Inflammatory macrophage treated with lipopolysaccharide for 1 hour (primary cell): ENCODE results near the gene SLF1.
A peak's percentile ranks its signal among the peaks of the same experiment; 100 is the strongest.

Experiments used
- DNase-seq, 2 donors: peaks; one replicate each; pipeline ENCODE4 v3.0.0-alpha.2; 2020 to 2022

SLF1 gene

DNA sequence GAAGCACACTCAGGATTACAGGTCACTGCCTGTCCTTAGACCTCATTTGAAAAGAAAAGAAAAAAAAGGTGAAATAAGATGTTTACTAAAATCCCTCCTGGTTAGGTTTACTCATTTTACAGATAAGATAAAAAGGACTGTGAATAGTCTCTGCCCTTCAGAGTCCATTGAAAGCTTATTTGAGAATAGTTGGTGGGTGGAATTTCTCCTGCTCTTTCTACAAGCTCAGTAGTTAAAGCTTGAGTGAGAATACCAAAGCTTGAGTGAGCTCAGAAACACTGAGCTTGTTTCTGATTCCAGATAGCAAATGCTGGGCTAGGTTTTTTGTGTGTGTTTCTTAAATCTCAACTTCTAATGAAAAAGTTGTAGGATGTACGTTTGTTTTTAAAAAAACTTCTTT is 106.7 kb downstream of the SLF1 start:
- DNase-seq = no peak

GRCh38 chr5:94731471-94731870 is 113.0 kb downstream of the SLF1 start:
- DNase-seq = no peak

DNA sequence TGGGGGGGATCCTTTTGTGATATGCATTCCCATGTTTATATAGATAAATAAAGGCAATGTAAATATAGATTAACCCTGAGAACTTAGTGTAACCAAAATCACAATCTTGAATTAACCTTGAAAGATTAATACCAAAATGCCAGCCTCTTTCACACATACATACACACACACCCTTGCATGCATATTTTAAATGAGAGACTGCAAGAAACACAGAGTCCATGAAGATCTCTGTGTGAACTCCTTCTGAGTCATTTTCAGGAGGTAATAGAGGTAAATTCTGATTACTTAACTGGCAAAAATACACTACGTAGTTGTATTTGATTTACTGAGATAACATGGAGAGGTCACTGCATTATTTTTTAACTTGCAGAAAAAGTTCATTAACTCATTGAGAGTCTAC is 118.0 kb downstream of the SLF1 start:
- no peak for DNase-seq

GRCh38 chr5:94740286-94740685 is 121.8 kb downstream of the SLF1 start:
- DNase-seq = no peak

- no peak for DNase-seq
Measured at GRCh38 chr5:94742852-94743251, 124.4 kb downstream of the SLF1 start.

DNA sequence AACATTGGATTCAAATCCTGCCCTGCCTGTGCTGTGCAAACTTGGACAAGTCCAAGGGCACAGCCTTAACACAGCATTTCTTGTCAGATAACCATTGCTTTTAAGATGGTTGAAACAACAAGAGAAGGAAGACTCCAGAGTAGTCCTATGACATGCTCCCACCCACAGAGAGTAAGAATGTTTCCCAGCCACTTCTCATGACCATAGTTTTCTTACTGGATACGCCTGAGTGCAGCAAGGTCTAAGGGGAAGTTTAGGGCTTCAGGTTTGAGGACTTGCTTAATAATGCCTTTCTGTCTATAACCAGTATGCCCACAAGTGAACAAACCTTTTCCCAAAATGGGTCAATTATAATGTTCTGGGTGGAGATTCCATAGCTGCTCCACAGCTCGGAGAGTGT is 126.4 kb downstream of the SLF1 start:
- peak in 1 of 2 donors; percentile 72 for DNase-seq

DNA sequence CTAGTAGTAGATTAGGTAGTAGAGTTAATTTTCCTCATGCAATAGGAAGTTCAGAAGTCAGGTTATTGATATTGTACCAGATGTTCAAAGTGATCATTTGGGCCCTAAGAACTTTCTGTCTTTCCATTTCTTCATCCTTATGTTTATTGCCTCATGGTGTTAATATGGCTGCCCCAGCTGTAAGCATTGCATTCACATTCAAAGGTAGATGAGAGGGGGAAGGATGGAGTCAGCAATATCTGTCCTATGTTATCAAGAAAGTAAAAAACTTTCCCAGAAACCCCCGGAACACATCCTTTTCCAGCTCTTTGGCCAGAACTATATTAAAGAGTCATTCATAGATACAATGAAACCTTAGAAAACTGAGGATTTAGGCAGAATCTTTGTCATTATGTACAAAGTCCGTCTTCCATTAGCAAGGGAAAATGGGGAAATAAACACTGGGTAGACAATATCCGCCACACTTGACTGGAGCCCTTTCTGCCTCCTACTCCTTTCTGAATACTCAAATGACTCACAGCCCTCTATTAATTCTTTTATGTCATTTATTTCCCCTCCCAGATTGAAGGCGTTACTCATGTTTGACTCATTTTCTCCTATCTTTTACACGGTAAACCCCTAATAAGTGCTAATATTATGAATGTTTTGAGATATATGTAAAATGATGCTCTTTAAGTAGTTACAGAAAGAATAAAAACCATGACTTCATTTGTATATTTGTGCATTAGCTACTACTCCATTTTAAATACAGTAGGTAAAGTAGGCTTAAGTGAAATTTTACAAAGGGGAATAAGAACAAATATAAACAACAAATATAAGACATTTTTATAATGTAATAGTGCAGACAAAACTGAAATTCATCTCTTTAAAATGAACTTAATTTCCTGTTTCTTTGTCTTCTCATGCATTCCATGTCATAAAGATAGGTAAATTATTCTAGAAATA is 127.6 kb downstream of the SLF1 start:
- peak; percentile 35 to 79 for DNase-seq

DNA sequence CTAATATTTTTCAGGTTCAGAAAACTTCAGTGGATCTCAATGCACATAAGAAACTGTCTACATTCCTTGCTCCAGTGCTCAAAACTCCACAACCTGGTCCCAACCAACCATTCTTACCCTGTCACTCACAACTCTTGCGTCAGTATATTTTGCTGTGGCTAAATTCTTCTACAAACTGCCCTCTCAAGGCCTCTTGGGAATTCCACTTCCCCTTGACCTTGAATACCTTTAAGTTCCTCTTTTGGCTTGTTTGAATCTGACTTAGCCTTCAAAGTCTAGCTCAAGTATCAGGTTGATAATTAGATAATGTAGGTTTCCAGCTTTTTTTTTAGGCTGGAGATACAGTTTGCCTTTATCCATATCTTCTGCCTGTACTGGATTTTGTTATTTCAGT is 128.3 kb downstream of the SLF1 start:
- peak; percentile 25 to 69 for DNase-seq
